GM18907 (cell line): ENCODE results near the gene CDKN2B.
"Not testable (repeated sequence)": the region's sequence is repeated elsewhere in the genome, so short reads cannot be mapped to it uniquely, and the experiment has no call there.

Experiments used
- ATAC-seq: cut with Tn5 transposase; IDR thresholded peaks from one replicate; pipeline ENCODE4 v1.9.1; 2021; ENCODE audit warnings: mild to moderate bottlenecking, moderate library complexity; ENCODE audit not compliant: unreplicated experiment

Gene CDKN2B, protein sequence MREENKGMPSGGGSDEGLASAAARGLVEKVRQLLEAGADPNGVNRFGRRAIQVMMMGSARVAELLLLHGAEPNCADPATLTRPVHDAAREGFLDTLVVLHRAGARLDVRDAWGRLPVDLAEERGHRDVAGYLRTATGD

DNA sequence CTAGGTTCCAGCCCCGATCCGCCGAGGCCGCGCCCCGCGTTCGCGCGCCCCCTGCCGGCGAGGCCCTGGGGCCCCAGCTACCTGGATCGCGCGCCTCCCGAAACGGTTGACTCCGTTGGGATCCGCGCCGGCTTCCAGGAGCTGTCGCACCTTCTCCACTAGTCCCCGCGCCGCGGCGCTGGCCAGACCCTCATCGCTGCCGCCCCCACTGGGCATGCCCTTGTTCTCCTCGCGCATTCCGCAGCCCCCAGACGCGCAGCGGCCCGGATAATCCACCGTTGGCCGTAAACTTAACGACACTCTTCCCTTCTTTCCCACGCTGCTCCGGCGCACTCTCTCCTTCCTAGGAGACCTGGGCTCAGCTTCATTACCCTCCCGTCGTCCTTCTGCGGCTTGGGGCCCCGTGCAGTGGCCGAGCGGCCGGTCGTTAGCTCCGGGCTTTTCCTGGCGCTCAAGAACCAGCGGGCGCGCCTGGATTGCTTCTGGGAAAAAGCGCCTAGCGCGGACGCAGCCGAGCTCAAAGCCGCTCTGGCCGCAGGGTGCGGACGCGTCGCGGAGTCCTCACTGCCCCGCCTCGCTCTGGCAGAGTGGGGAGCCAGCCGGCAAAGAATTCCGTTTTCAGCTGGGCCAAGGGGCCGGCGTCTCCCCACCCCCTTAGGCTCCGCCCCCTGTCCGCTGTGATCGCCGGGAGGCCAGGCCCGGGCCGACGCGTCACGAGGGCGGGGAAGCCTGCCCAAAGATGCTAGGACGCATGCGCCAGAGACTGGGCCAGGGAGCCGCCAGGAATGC, at the start of gene CDKN2B:
CDKN2B (minus strand) TSS at position 589 of the 789 bp plus-strand sequence; CDS start at position 237, 352 bp downstream.
- peak; percentile 93 for ATAC-seq

DNA sequence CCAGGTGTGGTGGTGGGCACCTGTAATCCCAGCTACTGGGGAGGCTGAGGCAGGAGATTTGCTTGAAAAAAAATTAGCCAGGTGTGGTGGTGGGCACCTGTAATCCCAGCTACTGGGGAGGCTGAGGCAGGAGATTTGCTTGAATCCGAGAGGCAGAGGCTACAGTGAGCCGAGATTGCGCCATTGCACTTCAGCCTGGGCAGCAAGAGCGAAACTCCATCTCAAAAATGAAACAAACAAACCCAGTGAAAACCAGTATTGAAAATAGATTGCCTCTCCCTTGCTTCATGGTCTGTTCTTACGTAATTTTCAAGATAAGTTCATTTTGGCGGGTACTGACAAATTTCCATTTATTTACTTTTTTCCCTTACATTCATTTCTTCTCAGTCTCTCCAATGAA, 48.9 kb upstream of the CDKN2B start:
- ATAC-seq, result not testable (repeated sequence)

DNA sequence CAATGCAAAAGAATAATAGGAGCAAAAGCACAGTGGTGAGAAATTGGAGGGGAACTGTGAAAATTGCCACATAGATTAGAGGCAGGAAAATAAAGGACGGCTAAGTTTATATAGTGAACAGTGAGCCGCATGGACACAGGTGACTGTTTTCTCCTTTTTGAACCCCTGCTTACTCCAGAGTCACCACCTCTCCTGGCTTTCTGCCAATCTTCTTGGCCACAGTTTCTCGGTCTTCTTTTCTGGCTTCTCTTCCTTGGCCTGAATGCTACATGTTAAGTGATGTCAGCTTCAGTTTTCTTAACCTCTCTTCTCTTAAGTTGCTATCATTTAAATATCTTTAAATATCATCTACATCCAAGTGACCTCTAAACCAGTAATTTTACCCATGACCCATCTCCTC, 47.3 kb upstream of the CDKN2B start:
- ATAC-seq, result no peak

DNA sequence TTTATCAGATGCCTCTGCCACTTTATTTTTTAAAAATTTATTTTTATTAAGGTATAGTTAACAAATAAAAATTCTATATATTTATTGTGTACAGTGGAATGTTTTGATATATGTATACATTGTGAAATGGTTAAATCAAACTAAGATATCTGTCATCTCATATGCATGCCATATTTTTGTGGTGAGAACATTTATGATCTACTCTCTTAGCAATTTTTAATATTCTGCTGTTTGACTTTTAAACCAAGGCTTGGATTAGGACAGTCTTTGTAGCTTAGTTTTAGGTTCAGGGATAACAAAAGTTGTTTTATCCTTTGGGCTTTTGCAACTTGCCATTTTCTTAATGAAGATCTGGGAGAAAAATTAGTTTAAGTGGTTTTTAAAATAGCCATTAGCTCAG, 46.0 kb upstream of the CDKN2B start:
- no peak for ATAC-seq

DNA sequence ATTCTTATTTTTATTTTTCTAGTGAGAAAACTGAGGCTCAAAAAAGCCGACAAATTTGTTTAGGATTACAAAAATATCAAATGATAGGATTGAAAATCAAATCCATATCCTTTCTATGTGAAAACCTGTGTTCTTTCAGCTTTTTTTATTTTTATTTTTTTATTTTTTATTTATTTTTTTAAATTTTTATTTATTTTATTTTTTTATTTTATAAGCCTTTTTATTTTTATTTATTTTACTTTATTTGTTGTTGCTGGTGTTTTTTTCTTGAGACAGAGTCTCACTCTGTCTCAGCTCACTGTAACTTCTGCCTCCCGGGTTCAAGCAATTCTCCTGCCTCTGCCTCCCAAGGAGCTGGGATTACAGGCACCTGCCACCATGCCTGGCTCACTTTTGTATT, 45.4 kb upstream of the CDKN2B start:
- ATAC-seq, result no peak

DNA sequence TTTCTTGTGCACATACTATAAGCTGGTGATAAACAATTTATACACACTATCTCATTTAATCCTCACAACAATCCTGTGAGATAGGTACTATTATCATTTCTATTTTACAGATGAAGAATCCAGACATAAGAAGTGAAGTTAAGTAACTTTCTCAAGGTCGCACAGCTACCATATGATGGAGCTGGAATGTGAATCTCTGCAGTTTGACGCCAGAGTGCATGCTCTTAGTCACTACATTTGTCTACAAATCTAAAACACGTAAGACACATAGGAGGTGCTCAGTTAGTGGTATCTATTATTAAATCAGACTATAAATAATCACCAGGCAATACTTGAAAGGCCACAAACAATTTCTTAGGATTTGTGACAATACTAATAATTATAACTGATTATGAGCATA, 45.0 kb upstream of the CDKN2B start:
- ATAC-seq, result no peak

DNA sequence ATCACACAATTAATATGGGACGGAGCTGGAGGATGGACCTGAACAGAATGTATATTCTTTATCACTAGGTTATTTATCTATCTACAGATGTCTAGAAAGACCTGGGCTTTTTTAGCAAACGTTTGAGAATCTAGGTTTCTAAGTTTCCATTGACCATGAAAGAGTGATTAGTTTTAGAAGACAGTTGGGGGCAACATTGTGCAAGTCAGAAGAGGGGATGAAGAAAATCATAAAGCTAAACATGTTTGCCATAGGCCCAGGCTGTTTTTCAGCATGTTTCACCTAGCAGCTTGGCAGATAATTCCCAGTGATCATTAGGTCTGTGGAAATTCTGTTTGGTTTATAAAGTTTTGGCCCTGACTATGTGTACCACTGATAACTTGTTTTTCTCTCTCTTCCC, 44.1 kb upstream of the CDKN2B start:
- ATAC-seq, result no peak

DNA sequence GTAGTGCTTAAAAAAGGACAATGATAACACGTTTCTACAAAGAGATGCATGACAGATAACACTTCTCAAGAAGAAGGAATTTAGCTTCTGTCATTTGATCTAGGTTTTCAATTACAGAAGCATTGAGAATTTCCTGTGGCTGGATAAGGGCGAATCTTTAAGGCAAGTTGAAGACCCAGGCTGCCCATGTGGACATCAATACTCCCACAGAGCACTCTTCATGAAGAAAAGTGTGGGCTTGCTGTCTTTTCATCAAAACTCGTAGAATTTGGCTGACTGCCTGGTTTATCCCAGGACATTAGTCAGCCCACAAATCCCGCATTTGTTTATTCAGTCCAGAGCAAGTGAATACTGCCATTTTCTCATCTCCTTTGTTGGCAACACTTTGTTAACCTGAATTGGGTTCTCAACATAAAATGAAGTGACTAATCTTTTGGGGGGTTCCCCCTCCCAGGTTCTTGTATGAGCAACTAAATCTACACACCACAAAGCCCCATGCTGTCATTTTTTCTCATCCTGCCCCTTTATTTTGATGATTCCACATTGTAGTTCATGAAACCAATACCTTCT, 43.4 kb upstream of the CDKN2B start:
- ATAC-seq, result peak; percentile 50

DNA sequence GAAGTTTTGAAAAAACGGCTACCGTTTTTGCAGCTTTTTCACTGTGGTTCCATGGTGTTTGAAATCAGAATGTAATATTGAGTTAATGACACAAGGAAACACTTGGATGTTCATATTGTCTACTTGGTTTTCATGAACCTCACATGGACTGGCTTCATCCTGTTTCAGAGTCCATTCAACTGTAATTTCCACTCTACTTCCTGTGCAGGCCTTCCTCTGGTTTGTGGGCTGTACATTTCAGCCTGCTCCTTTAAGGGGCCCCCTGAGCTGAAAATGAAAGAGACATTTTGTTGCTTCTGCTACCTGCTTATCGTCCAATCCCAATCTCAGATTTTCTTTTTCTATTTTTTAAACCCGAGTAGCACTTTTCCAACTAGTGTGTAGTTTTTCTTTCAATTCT, 41.8 kb upstream of the CDKN2B start:
- peak; percentile 88 for ATAC-seq

DNA sequence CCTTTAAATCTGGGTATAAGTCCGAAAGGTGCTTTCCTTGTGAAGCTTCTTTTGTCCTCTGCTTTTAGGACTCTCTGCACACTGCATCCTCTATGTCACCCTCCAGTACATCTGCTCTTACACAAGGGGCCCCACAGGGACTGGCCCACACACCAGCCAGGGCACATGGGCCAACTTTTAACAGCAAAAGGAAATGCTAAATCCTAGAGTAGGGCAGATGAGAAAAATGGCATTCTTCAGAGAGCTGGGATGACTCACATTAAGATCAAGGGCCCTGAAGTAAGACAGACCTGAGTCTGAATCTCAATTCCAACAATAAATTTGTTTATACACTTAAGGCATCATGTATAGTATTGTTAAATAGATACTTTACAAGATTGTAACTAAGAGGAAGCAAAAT, 40.3 kb upstream of the CDKN2B start:
- no peak for ATAC-seq

DNA sequence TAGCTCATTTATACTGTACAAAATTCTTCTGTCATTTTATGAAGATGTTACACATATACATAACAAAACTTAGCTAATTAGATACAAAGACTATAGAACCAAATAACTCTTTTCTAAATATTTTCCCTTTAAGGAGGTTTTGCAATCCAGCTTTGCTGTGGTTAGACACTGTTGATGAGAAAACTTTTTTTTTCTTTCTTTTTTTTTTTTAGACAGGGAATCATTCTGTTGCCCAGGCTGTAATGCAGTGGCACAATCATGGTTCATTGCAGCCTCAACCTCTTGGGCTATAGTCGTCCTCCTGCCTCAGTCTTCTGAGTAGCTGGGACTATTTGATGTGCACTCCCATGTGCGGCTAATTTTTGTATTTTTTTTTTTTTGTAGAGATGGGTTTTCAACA, 38.5 kb upstream of the CDKN2B start:
- no peak for ATAC-seq

DNA sequence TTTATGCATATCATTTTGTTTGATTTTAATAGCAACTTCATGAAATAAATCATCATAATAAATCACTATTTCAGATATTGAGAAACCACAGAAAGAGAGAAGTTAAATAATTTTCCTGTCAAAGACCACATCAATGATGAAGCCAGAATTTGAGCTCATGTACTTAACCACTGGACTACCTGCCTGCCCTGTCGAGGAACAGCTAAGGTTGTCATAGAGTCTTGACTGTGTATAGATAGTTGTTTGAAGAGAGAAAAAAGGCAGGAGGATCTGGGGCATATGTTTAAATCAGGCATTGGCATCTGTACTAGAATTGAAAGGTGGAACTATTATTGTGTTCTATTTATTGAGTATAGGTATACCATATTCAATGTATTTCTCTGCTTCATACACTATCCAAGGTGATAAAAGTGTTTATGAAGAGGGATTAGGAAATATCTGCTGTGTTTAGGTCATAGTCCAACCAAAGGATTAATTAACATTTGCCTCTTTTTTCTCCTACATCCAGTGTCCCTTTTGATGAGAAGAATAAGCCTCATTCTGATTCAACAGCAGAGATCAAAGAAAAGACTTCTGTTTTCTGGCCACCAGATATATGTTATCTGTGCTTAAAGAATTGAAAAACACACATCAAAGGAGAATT, 37.3 kb upstream of the CDKN2B start:
- no peak for ATAC-seq

DNA sequence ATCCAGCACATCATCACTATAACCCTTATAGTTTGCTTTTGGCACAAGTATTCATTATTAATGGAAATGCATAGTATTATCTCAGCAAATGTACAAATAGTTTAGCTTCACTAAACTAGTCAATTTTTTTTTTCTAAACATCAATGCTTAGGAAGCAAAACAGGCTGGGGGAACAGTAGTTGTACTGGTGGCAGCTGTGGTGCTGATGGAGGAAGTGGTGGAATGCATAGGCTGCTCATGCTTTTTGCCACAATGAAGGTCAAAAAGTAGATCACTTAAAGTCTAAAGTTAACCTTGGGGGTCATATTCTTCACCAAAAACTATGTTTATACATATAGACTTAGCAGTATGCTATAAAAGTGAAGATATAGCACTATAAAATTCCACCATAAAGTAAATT, 36.3 kb upstream of the CDKN2B start:
- ATAC-seq, result no peak

DNA sequence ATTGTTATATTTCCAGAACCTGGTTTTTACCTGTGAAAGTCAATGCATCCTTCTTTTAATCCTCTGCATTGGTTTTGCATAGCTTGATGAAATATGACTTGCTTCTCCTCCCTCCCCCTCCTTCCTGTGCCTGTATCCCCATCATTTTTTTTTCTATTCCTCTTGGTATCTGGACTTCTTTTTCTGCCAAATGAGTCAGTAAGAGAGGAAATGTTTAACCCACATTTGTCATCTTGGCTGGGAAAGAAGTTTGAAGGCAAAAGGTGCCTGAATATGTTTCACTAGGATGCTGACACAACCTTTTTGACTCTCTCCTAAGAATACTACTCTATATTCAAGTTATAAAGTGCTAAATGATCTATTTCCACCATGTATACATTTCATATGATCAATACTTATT, 35.5 kb upstream of the CDKN2B start:
- no peak for ATAC-seq

DNA sequence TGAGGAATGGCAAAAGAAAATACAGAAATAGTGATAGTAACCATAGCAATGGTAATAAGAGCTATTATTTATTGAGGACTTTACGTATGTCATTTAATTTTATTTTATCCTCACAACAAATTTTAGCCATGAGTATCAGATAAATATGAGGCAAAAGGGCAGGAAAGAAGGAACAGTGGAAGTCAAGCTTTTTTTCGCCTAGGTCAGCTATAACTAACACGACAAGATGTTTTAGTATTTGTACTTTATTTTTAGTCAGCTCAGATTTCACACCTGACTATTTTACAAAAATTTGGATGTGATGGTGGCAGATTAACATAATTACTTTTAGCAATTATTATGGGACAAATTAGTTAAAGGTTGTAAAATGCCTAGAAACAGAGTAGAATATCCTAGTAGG, 34.8 kb upstream of the CDKN2B start:
- no peak for ATAC-seq

DNA sequence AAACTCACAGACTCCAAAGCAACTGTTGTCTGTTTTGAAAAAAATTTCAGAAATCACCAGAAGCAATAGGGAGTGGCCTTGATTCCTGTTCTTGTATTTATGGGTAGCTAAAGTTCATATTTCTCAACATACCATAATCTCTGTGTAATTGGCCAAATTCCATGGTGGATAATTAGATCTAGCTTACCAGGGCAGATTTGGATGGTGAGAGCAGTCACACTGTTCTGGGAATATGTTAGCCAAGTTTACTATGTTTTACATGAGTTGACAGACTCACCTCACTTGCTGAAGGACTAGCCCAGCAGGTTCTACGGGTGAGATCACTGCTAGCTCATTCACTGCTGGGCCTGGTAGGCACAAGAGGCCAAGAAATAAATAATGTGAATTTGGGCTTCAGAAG, 32.7 kb upstream of the CDKN2B start:
- no peak for ATAC-seq

DNA sequence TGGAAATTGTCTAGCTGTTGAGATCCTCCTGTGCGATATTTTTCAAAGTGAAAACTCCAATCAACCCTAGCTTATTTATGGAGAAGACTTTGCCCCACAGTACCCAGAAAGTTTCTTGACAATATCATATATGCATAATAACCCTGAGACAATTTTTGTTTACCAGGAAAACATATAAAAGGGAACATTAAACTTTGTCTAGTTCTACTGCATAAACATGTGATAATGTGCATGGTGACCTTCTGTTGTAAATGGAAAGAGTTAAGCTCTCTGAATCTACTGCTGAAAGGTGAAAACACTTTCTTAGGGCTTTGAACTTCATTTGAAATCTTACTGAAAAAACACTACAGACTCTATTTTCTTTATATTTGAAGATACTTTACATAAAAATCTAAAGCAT, 32.2 kb upstream of the CDKN2B start:
- ATAC-seq, result no peak

DNA sequence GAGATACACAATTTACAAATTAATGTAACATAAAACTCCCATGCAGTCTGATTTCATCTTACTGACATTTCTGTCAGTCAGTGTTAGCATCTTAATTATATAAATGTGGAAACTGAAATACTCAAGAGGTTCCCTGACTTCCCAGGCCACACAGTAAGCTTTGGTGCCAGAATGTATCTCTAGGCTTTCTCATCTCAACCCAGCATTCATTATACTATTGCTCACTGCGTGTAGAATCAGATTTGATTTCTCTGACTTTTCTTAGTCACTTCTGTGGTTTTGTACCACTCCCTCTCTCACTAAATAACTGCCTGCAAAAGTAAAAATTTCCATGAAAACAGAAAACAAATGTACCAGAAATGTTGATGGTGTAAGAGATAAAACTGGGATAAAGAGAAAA, 31.7 kb upstream of the CDKN2B start:
- ATAC-seq, result no peak

DNA sequence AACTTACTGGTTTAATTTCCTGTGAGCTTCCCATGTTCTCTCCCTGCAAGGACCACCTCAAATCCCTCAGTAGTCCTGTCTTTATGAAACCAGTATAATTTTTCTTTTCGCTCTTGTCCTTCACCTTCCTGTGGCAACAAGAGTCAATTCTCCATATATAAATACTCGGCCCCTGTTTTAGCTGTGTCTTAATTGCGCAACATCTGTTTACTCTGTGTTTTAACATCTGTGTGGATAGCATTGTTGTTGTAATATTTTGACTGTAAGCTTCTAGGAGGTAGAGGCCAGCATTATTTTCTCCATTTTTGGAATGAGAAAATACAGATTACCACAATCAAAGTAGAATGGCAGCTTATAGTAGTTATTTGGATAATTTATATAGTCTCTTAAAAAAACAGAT, 30.2 kb upstream of the CDKN2B start:
- no peak for ATAC-seq

DNA sequence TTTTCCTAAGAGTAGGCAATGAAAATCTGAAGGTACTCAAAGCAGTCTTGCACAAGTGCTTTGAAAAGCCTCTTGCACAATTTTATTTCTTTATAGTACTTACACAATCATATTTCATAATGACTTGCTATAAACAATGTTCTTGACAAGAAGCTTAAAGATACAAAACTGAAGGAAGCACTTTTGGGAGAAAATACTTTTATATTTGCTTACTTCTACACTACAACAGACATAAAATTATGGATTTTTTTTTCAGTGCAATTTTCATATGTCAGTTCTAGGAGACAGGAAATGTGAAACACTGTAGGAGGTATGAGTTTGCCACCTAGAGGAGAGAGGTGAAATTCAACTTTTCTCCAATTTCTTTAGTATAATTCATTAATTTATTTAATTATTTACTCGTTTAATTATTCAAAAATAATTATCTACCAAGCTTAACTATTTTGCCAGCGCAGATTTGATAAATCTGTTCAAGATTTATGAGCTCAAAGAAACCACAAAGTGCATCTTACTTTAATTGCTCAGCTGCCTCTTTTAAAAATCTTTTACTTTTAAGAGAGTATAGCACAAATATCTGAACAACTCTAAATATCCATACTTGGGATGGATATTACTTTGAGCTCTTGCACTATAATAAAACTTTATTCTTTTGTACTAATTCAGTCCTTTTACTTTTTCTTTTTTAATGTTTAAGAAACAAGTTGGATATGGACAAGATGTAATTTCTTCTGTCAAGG, 29.0 kb upstream of the CDKN2B start:
- ATAC-seq, result no peak

DNA sequence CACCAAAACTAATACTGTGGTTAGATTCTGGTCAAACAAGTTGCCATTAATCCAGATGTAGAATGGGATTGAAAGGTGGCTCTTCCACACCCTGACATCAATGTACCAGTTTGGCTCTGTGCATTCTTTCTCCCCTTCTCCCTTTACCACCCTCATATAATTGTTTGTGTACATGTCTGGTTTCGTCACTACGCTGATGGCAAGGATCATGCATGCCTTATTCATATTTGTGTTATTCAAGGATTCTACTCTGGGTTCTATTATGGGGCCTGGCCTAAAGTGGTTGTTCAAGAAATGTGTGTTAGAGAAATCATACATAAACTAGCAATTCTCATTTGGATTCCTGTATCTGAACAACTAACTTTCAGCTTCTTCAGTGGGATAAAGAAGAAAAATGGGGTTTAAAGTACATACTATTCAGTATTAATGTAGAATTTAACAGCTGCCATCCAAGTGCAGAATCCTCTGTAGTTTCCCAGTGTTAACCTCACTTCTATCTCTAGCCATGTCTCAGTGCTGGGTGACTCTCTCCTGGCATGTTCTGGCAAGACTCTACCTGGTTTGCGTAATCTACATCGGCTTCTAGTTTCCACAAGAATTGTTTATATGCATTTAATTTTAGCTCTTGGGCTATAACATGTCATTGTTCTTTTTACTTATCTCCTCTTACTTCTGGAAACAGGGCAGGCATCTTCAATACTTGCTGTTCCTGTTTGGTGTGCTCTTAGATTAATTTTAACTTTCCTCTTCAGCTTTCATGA, 27.9 kb upstream of the CDKN2B start:
- ATAC-seq, result no peak
